PC-9 (cell line): ENCODE data around the gene ETDA.

ENCODE experiments used
- EZH2 ChIP-seq: fragments of 200-600 bp; sonication (generic); IDR thresholded peaks from 2 replicates; pipeline ENCODE4 v1.8.0; 2017; ENCODE audit warnings: antibody characterized with exemption, low read depth
- TF ChIP-seq, protein P1 (sequence below): fragments of 200-600 bp; sonication (generic); conservative IDR thresholded peaks from 2 replicates; pipeline ENCODE4 v1.6.1; 2017; ENCODE audit warnings: mixed run types, antibody characterized with exemption, mild to moderate bottlenecking, moderate library complexity

DNA sequence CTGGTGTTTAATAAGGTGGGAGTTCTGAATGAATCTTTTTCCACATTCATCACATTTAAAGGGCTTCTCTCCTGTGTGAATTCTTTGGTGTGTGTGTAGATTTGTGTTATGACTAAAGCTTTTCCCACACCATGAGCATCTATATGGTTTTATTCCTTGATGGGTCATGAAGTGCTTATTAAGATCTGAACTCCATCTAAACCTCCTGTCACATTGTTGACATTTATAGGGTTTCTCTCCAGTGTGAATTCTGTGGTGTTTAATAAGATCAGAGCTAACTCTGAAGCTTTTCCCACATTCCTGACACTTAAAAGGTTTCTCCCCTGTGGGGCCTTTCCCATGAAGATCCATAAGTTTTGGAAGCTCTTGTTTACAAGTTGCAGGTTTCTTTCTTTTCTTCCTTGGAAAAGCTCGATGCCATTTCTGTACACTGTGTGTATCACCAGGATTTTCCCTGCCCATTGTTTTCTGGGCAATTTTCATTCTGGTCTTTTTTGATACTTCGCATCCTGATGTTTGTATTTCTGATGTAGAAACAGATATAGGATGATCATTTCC is 35.5 kb downstream of the ETDA start:
- TF ChIP-seq, protein P1, sequence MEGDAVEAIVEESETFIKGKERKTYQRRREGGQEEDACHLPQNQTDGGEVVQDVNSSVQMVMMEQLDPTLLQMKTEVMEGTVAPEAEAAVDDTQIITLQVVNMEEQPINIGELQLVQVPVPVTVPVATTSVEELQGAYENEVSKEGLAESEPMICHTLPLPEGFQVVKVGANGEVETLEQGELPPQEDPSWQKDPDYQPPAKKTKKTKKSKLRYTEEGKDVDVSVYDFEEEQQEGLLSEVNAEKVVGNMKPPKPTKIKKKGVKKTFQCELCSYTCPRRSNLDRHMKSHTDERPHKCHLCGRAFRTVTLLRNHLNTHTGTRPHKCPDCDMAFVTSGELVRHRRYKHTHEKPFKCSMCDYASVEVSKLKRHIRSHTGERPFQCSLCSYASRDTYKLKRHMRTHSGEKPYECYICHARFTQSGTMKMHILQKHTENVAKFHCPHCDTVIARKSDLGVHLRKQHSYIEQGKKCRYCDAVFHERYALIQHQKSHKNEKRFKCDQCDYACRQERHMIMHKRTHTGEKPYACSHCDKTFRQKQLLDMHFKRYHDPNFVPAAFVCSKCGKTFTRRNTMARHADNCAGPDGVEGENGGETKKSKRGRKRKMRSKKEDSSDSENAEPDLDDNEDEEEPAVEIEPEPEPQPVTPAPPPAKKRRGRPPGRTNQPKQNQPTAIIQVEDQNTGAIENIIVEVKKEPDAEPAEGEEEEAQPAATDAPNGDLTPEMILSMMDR: no peak
- TF ChIP-seq EZH2: no peak
